HepG2 (cell line): ENCODE data around the gene SMARCA4. TPM values are rescaled to one million over a fixed set of nuclear protein-coding genes. Genes with fewer than 3 reads are reported as not detected.
"Not testable (repeated sequence)": the region's sequence is repeated elsewhere in the genome, so short reads cannot be mapped to it uniquely, and the experiment has no call there.

ENCODE experiments used
- ATAC-seq: fragments of 200-7000 bp; cut with Tn5 transposase; 3 replicates; pipeline ENCODE4 v1.9.1; 2020; ENCODE audit warnings: mild to moderate bottlenecking, moderate library complexity
- BruUV-seq: library from RNA; stranded (reverse); fragments of 400-500 nt; replicated peaks from 2 replicates; lab custom pipeline; 2021; lab: Mats Ljungman, UMichigan
- CTCF ChIA-PET: fragments of 300-600 bp; formaldehyde crosslinking; extraction: SDS; loops from one replicate; lab custom pipeline; 2021; ENCODE audit warnings: low total read pairs, inconsistent platforms, low intra/inter-chr PET ratio; lab: Yijun Ruan, JAX
- POLR2A ChIA-PET: fragments of 350-600 bp; sonication (Branson Sonifier 250); formaldehyde crosslinking; loops from one replicate; lab custom pipeline; 2020; ENCODE audit warnings: antibody characterized with exemption, inconsistent platforms; lab: Yijun Ruan, JAX
- DNase-seq: peaks from one replicate; pipeline ENCODE4 v3.0.0-alpha.2; 2015; ENCODE audit warnings: low spot score
- FAIRE-seq: peaks from 3 replicates; lab custom pipeline; 2011; peaks lifted over from hg19 to GRCh38; lab: Jason Lieb, UNC
- H2AFZ ChIP-seq: one replicate; pipeline ENCODE4 v1.6.1; 2011; ENCODE audit warnings: low read length, inconsistent platforms
- H3K27ac ChIP-seq: fragments of 300-600 bp; 3 replicates; pipeline ENCODE4 v1.8.0; 2011; ENCODE audit warnings: mixed run types, mild to moderate bottlenecking, mixed read lengths, low read length, inconsistent platforms; ENCODE audit not compliant: insufficient read depth; ENCODE audit errors: extremely low read length
- H3K27me3 ChIP-seq, 2 experiments: fragments of 200-600 bp in 1 of 2; 2 replicates in 1 of 2; 3 replicates in 1 of 2; pipeline versions ENCODE4 v1.6.0 to v1.8.0; 2011; ENCODE audit warnings: low read length in 2 of 2, mild to moderate bottlenecking in 2 of 2, moderate library complexity in 2 of 2, inconsistent platforms in 1 of 2; ENCODE audit not compliant: insufficient read depth in 2 of 2, control insufficient read depth in 1 of 2
- H3K36me3 ChIP-seq, 2 experiments: fragments of 200-600 bp in 1 of 2; replicated peaks in 1 of 2; 2 replicates in 1 of 2; 3 replicates in 1 of 2; pipeline versions ENCODE4 v1.5.1 to v1.8.0; 2011; ENCODE audit warnings: low read length in 2 of 2, inconsistent platforms in 1 of 2; ENCODE audit not compliant: insufficient read depth in 2 of 2, control insufficient read depth in 1 of 2
- H3K4me1 ChIP-seq: 2 replicates; pipeline ENCODE4 v1.5.1; 2012; ENCODE audit warnings: low read length, inconsistent platforms; ENCODE audit not compliant: insufficient read depth
- H3K4me2 ChIP-seq: 2 replicates; pipeline ENCODE4 v1.6.0; 2011; ENCODE audit warnings: low read depth, low read length, inconsistent platforms
- H3K4me3 ChIP-seq, 3 experiments: fragments of 200-600 bp in 1 of 3; sonication (generic), shearing (Covaris generic) in 1 of 3; replicated peaks in 1 of 3; 2 replicates each; pipeline ENCODE4 v1.5.1; 2011 to 2016; ENCODE audit warnings: low read length in 3 of 3, inconsistent platforms in 2 of 3, low read depth in 2 of 3, mild to moderate bottlenecking in 2 of 3, control low read depth in 1 of 3, mixed read lengths in 1 of 3; ENCODE audit not compliant: insufficient read depth in 1 of 3
- H3K79me2 ChIP-seq: one replicate; pipeline ENCODE4 v1.6.1; 2011; ENCODE audit warnings: low read length, inconsistent platforms; ENCODE audit not compliant: insufficient read depth
- H3K9ac ChIP-seq: 2 replicates; pipeline ENCODE4 v1.6.0; 2011; ENCODE audit warnings: mild to moderate bottlenecking, low read depth, low read length, inconsistent platforms; ENCODE audit not compliant: insufficient read depth
- H3K9me3 ChIP-seq: 2 replicates; pipeline ENCODE4 v1.5.1; 2012; ENCODE audit warnings: mild to moderate bottlenecking, low read length
- H4K20me1 ChIP-seq: 2 replicates; pipeline ENCODE4 v1.6.0; 2011; ENCODE audit warnings: inconsistent platforms, mild to moderate bottlenecking, low read length, moderate library complexity; ENCODE audit not compliant: insufficient read depth
- ARID5B ChIP-seq: IDR thresholded peaks from 2 replicates; pipeline ENCODE4 v1.4.0; 2020; ENCODE audit warnings: mild to moderate bottlenecking, missing genetic modification reagents
- ASH2L ChIP-seq: fragments of 300-600, 200-600 bp; sonication (generic); IDR thresholded peaks from 2 replicates; pipeline ENCODE4 v1.7.0; 2017; ENCODE audit warnings: low read depth, mild to moderate bottlenecking, moderate library complexity, mixed read lengths, low read length; ENCODE audit not compliant: insufficient read length
- BORCS8-MEF2B ChIP-seq: sonication (generic); formaldehyde crosslinking; IDR thresholded peaks from 2 replicates; pipeline ENCODE4 v1.8.0; 2022; ENCODE audit warnings: mild to moderate bottlenecking, missing genetic modification reagents
- HNRNPL ChIP-seq: fragments of 200-400 bp; formaldehyde crosslinking; IDR thresholded peaks from 2 replicates; pipeline ENCODE4 v1.6.1; 2017; ENCODE audit warnings: mild to moderate bottlenecking, low read depth, low read length
- NFKBIZ ChIP-seq: IDR thresholded peaks from 2 replicates; pipeline ENCODE4 v1.6.1; 2018; ENCODE audit warnings: missing genetic modification reagents, missing compliant biosample characterization
- NR2F1 ChIP-seq, 2 experiments: fragments of 450-650 bp in 1 of 2; formaldehyde crosslinking in 1 of 2; IDR thresholded peaks; 2 replicates each; pipeline versions ENCODE4 v1.5.0 to v1.6.1; 2016 to 2020; ENCODE audit warnings: mild to moderate bottlenecking in 1 of 2, missing compliant biosample characterization in 1 of 2, missing genetic modification reagents in 1 of 2, moderate library complexity in 1 of 2
- RBM22 ChIP-seq: fragments of 200-400 bp; formaldehyde crosslinking; optimal IDR thresholded peaks from 2 replicates; pipeline ENCODE3; 2017; ENCODE audit warnings: mild to moderate bottlenecking, low read length, moderate library complexity
- SALL1 ChIP-seq: sonication (generic); formaldehyde crosslinking; IDR thresholded peaks from 2 replicates; pipeline ENCODE4 v1.8.0; 2022; ENCODE audit warnings: mild to moderate bottlenecking, missing genetic modification reagents
- SRY ChIP-seq: sonication (generic); formaldehyde crosslinking; IDR thresholded peaks from 2 replicates; pipeline ENCODE4 v1.8.0; 2022; ENCODE audit warnings: mild to moderate bottlenecking, missing genetic modification reagents
- ZNF225 ChIP-seq: sonication (generic); formaldehyde crosslinking; IDR thresholded peaks from 2 replicates; pipeline ENCODE4 v1.4.0; 2020; ENCODE audit warnings: mild to moderate bottlenecking, missing genetic modification reagents
- ZNF687 ChIP-seq: sonication (generic); formaldehyde crosslinking; IDR thresholded peaks from 2 replicates; pipeline ENCODE4 v1.5.1; 2020; ENCODE audit warnings: mild to moderate bottlenecking, missing genetic modification reagents, moderate library complexity
- ZNF770 ChIP-seq: sonication (generic); formaldehyde crosslinking; IDR thresholded peaks from 2 replicates; pipeline ENCODE4 v1.5.0; 2020; ENCODE audit warnings: mild to moderate bottlenecking, missing genetic modification reagents
- WGBS: methylation state at CpG from one replicate; pipeline ENCODE4 v1.1.6; 2017; ENCODE audit warnings: low lambda C conversion rate; 5-methylcytosine and 5-hydroxymethylcytosine counted together
- in situ Hi-C: cut with HindIII; loops from 2 replicates; pipeline ENCODE4 v1.10.0; 2017; ENCODE audit warnings: low pct_unique_long_range_greater_than_20kb; ENCODE audit not compliant: extremely low pct_ligation_motif_present
- intact Hi-C: fragments of 100-400 bp; cut with micrococcal nuclease; formaldehyde crosslinking; loops from one replicate; pipeline ENCODE4 v1.10.0; 2022; ENCODE audit not compliant: unreplicated experiment
- polyA plus RNA-seq, 8 experiments: library from polyadenylated mRNA; depleted of rRNA in 3 of 8; stranded (reverse) in 7 of 8; unstranded in 1 of 8; fragments of >200 nt; fragmentation: Illumina TruSeq in 4 of 8; extraction: Trizol in 4 of 8; gene quantifications; 2 replicates each; pipeline versions ENCODE4 v1.2.1 to v1.2.3, GENCODE V29; 2011 to 2016; ENCODE audit warnings: low read depth in 4 of 8, missing spikeins in 1 of 8, mixed read lengths in 1 of 8; ENCODE audit not compliant: insufficient read depth in 1 of 8
- total RNA-seq, 5 experiments: library from RNA; depleted of rRNA; stranded (reverse); fragments of >200 nt; fragmentation: Illumina TruSeq; extraction: Trizol; gene quantifications; 2 replicates each; pipeline ENCODE4 v1.2.3, GENCODE V29; 2016; ENCODE audit warnings: low read depth in 1 of 5

SMARCA4 gene
- total and polyA plus RNA-seq, 2 of the 13 experiments (the other 11 are each of a cell fraction or from before 2014, with no cell fraction given) = 25.4 to 45.9 TPM

GRCh38 chr19:11090014-11090263, 129.1 kb downstream of the SMARCA4 start:
- BruUV-seq, CTCF ChIA-PET, ATAC-seq, intact Hi-C loops, FAIRE-seq, H3K27me3 ChIP-seq, DNase-seq, H3K9me3 ChIP-seq, in situ Hi-C loops, H2AFZ ChIP-seq: not testable (repeated sequence)
- WGBS = 0% methylated on average over 3 of the region's 15 CpGs
- Histone ChIP-seq H3K9ac (peak overlapping the region; percentile 98), H3K27ac (peak overlapping the region; percentile 97), H3K36me3 (peaks cover 5 to 16% of the 10 kb centered on the region in 2 experiments; a peak in 4 of 5 replicates), H3K4me1 (peaks cover 64% of the 10 kb centered on the region), H3K79me2 (peaks cover 52% of the 10 kb centered on the region), H3K4me3 (peak overlapping the region; percentile 81 to 93 (median 93)), H4K20me1 (peaks cover 43% of the 10 kb centered on the region), H3K4me2 (peak overlapping the region; percentile 86)
- POLR2A ChIA-PET = interaction anchor here (1.2 to 2.5 kb wide), 6 partner anchors 23 to 254 kb away, joined by 3 to 8 read pairs (median 4); partner anchors contain the start of gene TMED1
- TF ChIP-seq ARID5B (CRISPR knock-in tag) = peak; percentile 3; the same call in 1 of the 2 replicates
- TF ChIP-seq NFKBIZ (CRISPR knock-in tag) = 0 out of 2 replicates have a peak, but pooled peaks have one; percentile 36
- TF ChIP-seq ASH2L = peak; percentile 13
- TF ChIP-seq SRY (CRISPR knock-in tag) = 0 out of 2 replicates have a peak, but pooled peaks have one; percentile 21
- TF ChIP-seq ZNF687 (CRISPR knock-in tag) = 0 out of 2 replicates have a peak, but pooled peaks have one; percentile 2
- 0 out of 2 replicates have a peak, but pooled peaks have one; percentile 63 for TF ChIP-seq HNRNPL
- TF ChIP-seq NR2F1 (CRISPR knock-in tag; IDR thresholded peaks at IDR 0.05) = peak in 1 of 2 experiments; percentile 53; a peak in 2 of 4 replicates
- TF ChIP-seq SALL1 (CRISPR knock-in tag) = 0 out of 2 replicates have a peak, but pooled peaks have one; percentile 13
- TF ChIP-seq BORCS8-MEF2B (CRISPR knock-in tag) = peak; percentile 28; the same call in 1 of the 2 replicates
- peak; percentile 81 for TF ChIP-seq RBM22
- 0 out of 2 replicates have a peak, but pooled peaks have one; percentile 11 for TF ChIP-seq ZNF225 (CRISPR knock-in tag)
- peak; percentile 11; the same call in 1 of the 2 replicates for TF ChIP-seq ZNF770 (CRISPR knock-in tag)
